ENCODE data around the gene ATP2A3.

Gene ATP2A3

DNA sequence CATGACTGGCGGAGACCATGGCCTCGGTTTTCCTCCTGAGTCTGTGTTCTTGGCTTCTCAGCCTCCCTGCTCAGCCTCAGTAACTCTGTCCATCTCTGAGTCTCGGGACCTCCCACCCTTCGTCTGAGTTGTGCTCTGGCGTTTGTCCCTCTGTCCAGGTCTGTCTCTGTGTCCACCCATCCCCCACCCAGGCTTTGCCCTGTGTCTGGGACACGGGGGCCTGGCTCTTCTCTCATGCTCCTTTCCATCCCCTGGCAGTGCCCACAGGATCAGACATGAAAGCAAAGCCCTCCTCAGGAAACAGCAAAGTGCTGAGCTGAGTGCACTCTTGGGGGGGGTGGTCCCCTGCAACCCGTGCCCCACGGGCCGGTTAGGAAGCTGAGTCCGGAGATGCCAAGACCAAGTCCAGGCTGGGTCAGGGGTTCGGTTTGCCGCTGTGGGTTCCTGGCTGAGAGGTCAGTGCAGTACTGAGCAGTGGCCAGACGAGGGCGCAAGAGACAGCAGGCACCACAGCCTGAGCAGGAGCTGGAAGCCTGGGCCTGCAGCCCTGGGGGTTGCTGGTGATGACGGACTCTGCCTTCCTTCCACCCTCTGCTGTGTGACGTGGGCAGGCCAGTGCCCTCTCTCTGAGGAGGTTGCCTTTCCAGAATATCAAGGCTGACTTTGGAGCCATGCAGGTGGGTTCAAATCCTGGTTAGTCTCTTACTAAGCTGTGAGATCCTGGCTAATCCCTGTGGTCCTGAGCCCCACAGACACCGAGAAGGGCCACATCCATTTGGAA lies 50.5 kb downstream of the ATP2A3 start:
- peak; percentile 87 for DNase-seq (ENCODE audit: extremely low spot score)
- CTCF ChIA-PET: interaction anchor here (0.5 to 2.0 kb wide), 20 partner anchors 9 to 176 kb away, joined by 3 to 12 read pairs (median 4); partner anchors contain the start of gene CAMKK1
- TF ChIP-seq HDGF (IDR thresholded peaks at IDR 0.05; ENCODE audit: borderline replicate concordance): no peak
- TF ChIP-seq PKNOX1 (IDR thresholded peaks at IDR 0.05): no peak
- TF ChIP-seq L3MBTL2 (conservative IDR thresholded peaks at IDR 0.05): no peak
- TF ChIP-seq ZNF384 (IDR thresholded peaks at IDR 0.05): no peak
- TF ChIP-seq FOXM1 (IDR thresholded peaks at IDR 0.05; ENCODE audit: borderline replicate concordance): no peak
- no peak for TF ChIP-seq LEF1 (IDR thresholded peaks at IDR 0.05; ENCODE audit: borderline replicate concordance)
- no peak for TF ChIP-seq SUZ12 (IDR thresholded peaks at IDR 0.05)
- no peak for TF ChIP-seq FOXA1 (IDR thresholded peaks at IDR 0.05)
- TF ChIP-seq ARNT (IDR thresholded peaks at IDR 0.05): no peak
- POLR2A ChIA-PET: no interaction called here

GRCh38 chr17:3912827-3913226 lies 51.4 kb downstream of the ATP2A3 start:
- POLR2A ChIA-PET: no interaction called here
- CTCF ChIA-PET: interaction anchor here (1.0 to 2.0 kb wide), 3 partner anchors 12 to 22 kb away, joined by 3 to 7 read pairs (median 6); no protein-coding TSS in a partner anchor
- DNase-seq (ENCODE audit: extremely low spot score): no peak
- TF ChIP-seq NFRKB (IDR thresholded peaks at IDR 0.05): no peak
- no peak for TF ChIP-seq BHLHE40 (IDR thresholded peaks at IDR 0.05; ENCODE audit: borderline replicate concordance)
- no peak for TF ChIP-seq FOXA1 (IDR thresholded peaks at IDR 0.05)
- no peak for TF ChIP-seq L3MBTL2 (conservative IDR thresholded peaks at IDR 0.05)
- TF ChIP-seq FOXM1 (IDR thresholded peaks at IDR 0.05; ENCODE audit: borderline replicate concordance): no peak

GRCh38 chr17:3911271-3912053 lies 52.8 kb downstream of the ATP2A3 start:
- no peak for TF ChIP-seq NFRKB (IDR thresholded peaks at IDR 0.05)
- no peak for TF ChIP-seq HDGF (IDR thresholded peaks at IDR 0.05; ENCODE audit: borderline replicate concordance)
- peak; percentile 81 for TF ChIP-seq PKNOX1 (IDR thresholded peaks at IDR 0.05)
- TF ChIP-seq ELF4 (IDR thresholded peaks at IDR 0.05): no peak
- TF ChIP-seq ZNF384 (IDR thresholded peaks at IDR 0.05): no peak
- POLR2A ChIA-PET: no interaction called here
- CTCF ChIA-PET: no interaction called here
- no peak for DNase-seq (ENCODE audit: extremely low spot score)

GRCh38 chr17:3910420-3911270 lies 53.6 kb downstream of the ATP2A3 start:
- CTCF ChIA-PET: interaction anchor here (0.7 kb wide), 1 partner anchor 56 kb away, joined by 5 read pairs; no protein-coding TSS in a partner anchor
- TF ChIP-seq L3MBTL2 (conservative IDR thresholded peaks at IDR 0.05) (no peak), HDGF (IDR thresholded peaks at IDR 0.05; ENCODE audit: borderline replicate concordance) (no peak), SP1 (IDR thresholded peaks at IDR 0.05) (no peak), CTBP1 (IDR thresholded peaks at IDR 0.05; ENCODE audit: borderline replicate concordance) (no peak), ZNF384 (IDR thresholded peaks at IDR 0.05) (no peak), ELF4 (IDR thresholded peaks at IDR 0.05) (no peak), FOXA1 (IDR thresholded peaks at IDR 0.05) (no peak), LEF1 (IDR thresholded peaks at IDR 0.05; ENCODE audit: borderline replicate concordance) (no peak), PKNOX1 (IDR thresholded peaks at IDR 0.05) (no peak), BHLHE40 (IDR thresholded peaks at IDR 0.05; ENCODE audit: borderline replicate concordance) (no peak), FOXM1 (IDR thresholded peaks at IDR 0.05; ENCODE audit: borderline replicate concordance) (no peak), NFRKB (IDR thresholded peaks at IDR 0.05) (no peak), FOXK2 (IDR thresholded peaks at IDR 0.05) (no peak), TARDBP (IDR thresholded peaks at IDR 0.05) (no peak), SUZ12 (IDR thresholded peaks at IDR 0.05) (no peak), ARNT (IDR thresholded peaks at IDR 0.05) (no peak)
- DNase-seq (ENCODE audit: extremely low spot score): no peak
- POLR2A ChIA-PET: no interaction called here

GRCh38 chr17:3909257-3909656 lies 55.0 kb downstream of the ATP2A3 start:
- TF ChIP-seq ELF4 (IDR thresholded peaks at IDR 0.05) (no peak), CTBP1 (IDR thresholded peaks at IDR 0.05; ENCODE audit: borderline replicate concordance) (no peak), ZNF384 (IDR thresholded peaks at IDR 0.05) (no peak), ARNT (IDR thresholded peaks at IDR 0.05) (no peak), TARDBP (IDR thresholded peaks at IDR 0.05) (no peak), BHLHE40 (IDR thresholded peaks at IDR 0.05; ENCODE audit: borderline replicate concordance) (no peak), FOXM1 (IDR thresholded peaks at IDR 0.05; ENCODE audit: borderline replicate concordance) (no peak), LEF1 (IDR thresholded peaks at IDR 0.05; ENCODE audit: borderline replicate concordance) (no peak), NFRKB (IDR thresholded peaks at IDR 0.05) (no peak), SUZ12 (IDR thresholded peaks at IDR 0.05) (no peak), PKNOX1 (IDR thresholded peaks at IDR 0.05) (no peak), FOXA1 (IDR thresholded peaks at IDR 0.05) (no peak), FOXK2 (IDR thresholded peaks at IDR 0.05) (no peak), L3MBTL2 (conservative IDR thresholded peaks at IDR 0.05) (no peak)
- ChIA-PET CTCF (no interaction called here), POLR2A (no interaction called here)

More at GRCh38 chr17:3909257-3909656, 55.0 kb downstream of the ATP2A3 start:
- no peak for DNase-seq (ENCODE audit: extremely low spot score)

Measured in HEK293T (cell line).